Activated T-cell treated with anti-CD3 and anti-CD28 coated beads, Interleukin-2, amount 50 U/mL, for 4 hours (primary cell): Measurements from ENCODE around the gene HLA-DMA. TPM values are rescaled to one million over a fixed set of nuclear protein-coding genes. Genes with fewer than 3 reads are reported as not detected.

Experiments
- ATAC-seq, 2 donors: fragments of 200-7000 bp; cut with Tn5 transposase; one replicate each; pipeline ENCODE4 v1.10.0; 2021
- DNase-seq: peaks from one replicate; pipeline ENCODE4 v3.0.0-alpha.2; 2020
- H3K27me3 Mint-ChIP-seq: one replicate; pipeline ENCODE4 v1.8.0; 2021; ENCODE audit warnings: low read depth, mixed read lengths
- H3K36me3 Mint-ChIP-seq: one replicate; pipeline ENCODE4 v1.8.0; 2022; ENCODE audit warnings: mixed read lengths; ENCODE audit not compliant: insufficient read depth
- H3K4me1 Mint-ChIP-seq: one replicate; pipeline ENCODE4 v1.8.0; 2021; ENCODE audit warnings: low read depth, mixed read lengths
- H3K4me3 Mint-ChIP-seq: one replicate; pipeline ENCODE4 v1.8.0; 2021; ENCODE audit warnings: mild to moderate bottlenecking, moderate library complexity, mixed read lengths
- H3K9me3 Mint-ChIP-seq: one replicate; pipeline ENCODE4 v1.8.0; 2021; ENCODE audit warnings: mixed read lengths
- total RNA-seq, 3 donors: library from RNA; stranded (reverse); gene quantifications; one replicate each; pipeline ENCODE4 v1.2.1, GENCODE V29; 2021

The HLA-DMA gene
- 1 to 10 TPM; 4.3 to 6.4 (median 5.5) TPM for total RNA-seq

DNA sequence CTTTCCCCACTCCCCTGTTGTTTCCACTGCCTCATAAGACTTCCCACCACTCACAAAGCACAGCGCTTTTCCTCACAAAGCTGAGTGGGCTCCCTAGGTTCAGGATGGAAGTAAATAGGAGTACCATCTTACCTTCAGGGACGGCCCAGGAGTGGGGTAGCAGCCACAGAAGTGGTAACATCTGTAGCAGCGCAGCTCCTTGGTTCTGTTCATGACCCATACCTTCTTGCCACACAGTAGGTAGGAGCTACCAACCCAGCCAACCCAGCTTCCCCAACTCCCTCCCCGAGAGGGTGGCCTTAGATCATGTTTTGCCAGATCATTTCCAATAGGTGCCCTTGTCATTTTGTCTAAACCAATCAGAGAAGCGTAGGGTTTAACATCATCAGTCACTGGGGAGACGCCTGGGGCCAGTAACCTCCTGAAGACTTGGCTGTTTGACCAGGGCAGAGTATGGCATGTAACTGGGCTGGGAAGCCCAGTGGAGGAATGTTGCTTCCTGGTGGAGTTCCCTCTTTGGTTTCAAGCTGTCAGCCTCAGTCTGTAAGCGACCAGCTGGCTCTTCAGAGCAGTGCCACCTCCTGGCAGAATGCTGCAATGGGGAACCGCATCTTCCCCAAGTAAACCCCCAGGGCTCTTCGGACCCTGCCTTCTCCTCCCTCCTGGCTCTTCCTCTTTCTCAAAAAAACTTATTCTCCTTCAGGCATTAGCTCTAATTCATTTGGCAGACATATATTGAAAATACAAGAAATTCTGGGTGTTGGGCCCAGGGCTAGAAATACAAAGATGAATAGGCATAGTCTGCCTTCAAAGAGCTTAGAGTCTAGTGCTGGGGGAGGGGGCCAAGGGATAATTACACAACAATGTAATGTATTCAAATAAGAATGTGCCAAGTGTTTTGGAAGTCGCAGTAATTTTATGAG is at the start of gene HLA-DMA:
Gene HLA-DMA (minus strand): TSS at position 281 of the 923 bp plus-strand sequence. CDS start 61 bp downstream, at position 220.
- Mint-ChIP-seq H3K4me3 (peak within 1 kb of the TSS; percentile 79), H3K27me3 (no peaks in the 10 kb centered on the region), H3K36me3 (peaks cover 2% of the 10 kb centered on the region), H3K4me1 (peaks cover 64% of the 10 kb centered on the region), H3K9me3 (no peaks in the 10 kb centered on the region)
- ATAC-seq, result peak; percentile 97
- DNase-seq, result peak; percentile 68

DNA sequence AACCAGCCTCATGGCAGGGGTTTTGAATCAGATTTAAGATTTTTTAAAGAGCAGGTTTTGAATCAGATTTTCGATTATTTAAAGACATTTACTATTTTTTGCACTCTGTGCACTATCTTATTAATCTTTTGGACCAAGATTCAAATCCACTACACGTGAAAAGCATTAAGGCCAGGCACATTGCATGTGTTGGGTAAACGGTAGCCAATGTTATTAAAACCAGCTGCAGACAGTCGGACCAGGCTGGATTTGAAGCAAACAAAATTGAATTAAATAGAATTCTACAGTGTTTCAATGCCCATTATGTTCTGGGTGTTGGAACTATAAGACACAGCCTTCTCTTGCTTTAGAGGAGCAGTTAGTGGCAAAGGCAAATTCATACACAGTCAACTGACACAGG is 48.8 kb upstream of the HLA-DMA start:
- peaks cover 8% of the 10 kb centered on the region for H3K4me1 Mint-ChIP-seq
- H3K4me3 Mint-ChIP-seq, result no peak overlapping the region
- ATAC-seq, result no peak
- H3K27me3 Mint-ChIP-seq, result peaks cover 16% of the 10 kb centered on the region
- no peak for DNase-seq
- no peaks in the 10 kb centered on the region for H3K36me3 Mint-ChIP-seq
- no peaks in the 10 kb centered on the region for H3K9me3 Mint-ChIP-seq

DNA sequence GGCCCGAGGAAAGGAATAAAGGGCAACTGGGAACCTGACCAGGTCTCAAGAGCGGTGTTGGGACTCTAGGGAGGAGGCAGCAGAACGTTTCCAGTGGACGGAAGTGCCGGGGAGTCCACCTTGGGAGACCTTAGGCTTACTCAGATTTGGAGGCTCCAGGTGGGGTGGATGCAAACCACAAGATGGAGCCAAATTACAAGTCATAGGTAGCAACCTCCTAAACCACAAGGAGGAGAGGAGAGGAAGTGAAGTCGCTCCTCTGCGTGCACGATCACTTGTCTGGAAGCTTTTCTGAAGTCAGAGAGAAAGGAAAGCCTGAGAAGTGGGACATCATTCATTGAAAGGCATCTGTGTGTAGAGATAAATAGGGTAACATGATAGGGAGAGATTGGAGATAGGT is 47.2 kb upstream of the HLA-DMA start:
- peaks cover 8% of the 10 kb centered on the region for H3K4me1 Mint-ChIP-seq
- no peak overlapping the region for H3K4me3 Mint-ChIP-seq
- no peaks in the 10 kb centered on the region for H3K36me3 Mint-ChIP-seq
- DNase-seq, result no peak
- no peaks in the 10 kb centered on the region for H3K9me3 Mint-ChIP-seq
- H3K27me3 Mint-ChIP-seq, result peaks cover 16% of the 10 kb centered on the region
- ATAC-seq, result peak in 1 of 2 donors; percentile 40

DNA sequence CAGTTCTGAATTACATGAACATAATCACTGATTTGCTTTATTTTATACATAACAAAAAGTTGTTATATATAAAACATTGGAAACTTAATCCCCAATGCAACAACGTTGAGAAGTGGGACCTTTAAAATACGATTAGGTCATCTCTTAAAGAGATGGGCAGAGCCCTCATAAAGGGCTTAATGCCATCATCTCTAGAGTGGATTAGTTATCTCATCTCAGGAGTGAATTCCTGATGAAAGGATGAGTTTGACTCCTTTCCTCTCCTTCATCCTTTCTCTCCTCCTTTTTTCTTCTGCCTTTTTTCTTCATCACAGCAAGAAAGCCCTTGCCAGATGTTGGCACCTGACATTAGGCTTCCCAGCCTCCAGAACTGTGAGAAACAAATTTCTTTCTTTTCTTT is 42.6 kb upstream of the HLA-DMA start:
- Mint-ChIP-seq H3K27me3 (peaks cover 6% of the 10 kb centered on the region), H3K4me1 (peaks cover 6% of the 10 kb centered on the region), H3K9me3 (no peaks in the 10 kb centered on the region), H3K36me3 (no peaks in the 10 kb centered on the region), H3K4me3 (no peak overlapping the region)
- no peak for ATAC-seq
- DNase-seq, result no peak

DNA sequence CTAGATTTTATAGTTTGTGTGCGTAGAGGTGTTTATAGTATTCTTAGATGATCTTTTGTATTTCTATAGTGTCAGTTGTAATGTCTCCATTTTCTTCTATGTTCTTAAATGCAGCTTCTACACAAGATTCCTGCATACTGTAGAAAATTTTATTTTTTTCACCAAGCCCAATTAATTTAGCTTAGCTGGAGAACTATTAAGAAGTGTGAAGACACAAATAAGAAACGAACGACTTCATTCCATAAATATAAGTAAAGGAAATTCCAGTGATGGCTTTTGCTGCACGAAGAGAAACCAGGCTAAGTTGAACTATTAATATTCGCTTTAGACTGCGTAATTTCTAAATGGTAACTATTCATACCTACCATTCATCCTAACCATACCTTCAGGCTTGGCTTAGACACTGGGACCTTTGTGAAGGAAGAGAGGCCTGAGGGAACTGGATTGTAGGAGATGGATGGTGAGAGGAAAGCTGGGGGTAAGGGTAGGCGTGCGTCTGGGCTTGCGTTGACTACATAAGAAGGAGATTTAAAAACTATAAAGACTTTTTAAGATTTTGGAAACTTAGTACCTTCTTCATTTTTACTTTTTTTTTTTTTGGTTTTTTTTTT is 40.6 kb upstream of the HLA-DMA start:
- no peak overlapping the region for H3K4me3 Mint-ChIP-seq

DNA sequence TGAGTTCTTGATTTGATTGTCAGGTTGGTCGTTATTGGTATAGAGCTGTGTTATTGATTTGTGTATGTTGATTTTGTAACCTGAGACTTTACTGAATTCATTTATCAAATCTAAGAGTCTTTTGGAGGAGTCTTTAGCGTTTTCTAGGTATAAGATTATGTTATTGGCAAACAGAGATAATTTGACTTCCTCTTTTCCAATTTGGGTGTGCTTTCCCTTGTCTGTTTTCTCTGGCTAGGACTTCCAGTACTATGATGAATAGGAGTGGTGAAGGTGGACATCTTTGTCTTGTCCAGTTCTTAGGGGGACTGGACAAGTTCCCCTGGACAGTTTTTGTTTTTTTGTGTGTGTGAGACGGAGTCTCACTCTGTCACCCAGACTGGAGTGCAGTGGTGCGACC is 39.1 kb upstream of the HLA-DMA start:
- H3K9me3 Mint-ChIP-seq, result no peaks in the 10 kb centered on the region
- H3K4me3 Mint-ChIP-seq, result no peak overlapping the region
- H3K27me3 Mint-ChIP-seq, result no peaks in the 10 kb centered on the region
- ATAC-seq, result no peak
- no peaks in the 10 kb centered on the region for H3K4me1 Mint-ChIP-seq
- DNase-seq, result no peak
- no peaks in the 10 kb centered on the region for H3K36me3 Mint-ChIP-seq

More for the DNA sequence above, 40.6 kb upstream of the HLA-DMA start:
- H3K36me3 Mint-ChIP-seq, result no peaks in the 10 kb centered on the region
- peaks cover 2% of the 10 kb centered on the region for H3K27me3 Mint-ChIP-seq
- DNase-seq (no peak), ATAC-seq (no peak)
- no peaks in the 10 kb centered on the region for H3K9me3 Mint-ChIP-seq
- H3K4me1 Mint-ChIP-seq, result no peaks in the 10 kb centered on the region

DNA sequence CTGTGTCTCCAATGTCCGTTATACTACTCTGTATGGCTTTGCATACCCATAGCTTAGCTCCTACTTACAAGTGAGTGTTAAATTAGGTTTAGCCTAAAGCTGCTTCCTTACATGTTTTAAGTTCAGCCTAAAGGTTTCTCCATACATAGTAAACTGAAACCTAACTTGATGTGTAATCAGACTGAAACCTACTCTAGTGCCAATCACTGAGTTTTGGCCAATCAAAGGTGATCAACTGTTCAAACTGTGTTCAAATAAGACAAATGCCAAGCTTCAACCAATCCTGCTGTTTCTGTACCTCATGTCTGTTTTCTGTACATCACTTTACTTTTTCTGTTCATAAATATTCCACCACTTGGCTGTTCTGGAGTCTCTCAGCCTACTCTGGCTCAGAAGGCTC is 36.5 kb upstream of the HLA-DMA start:
- DNase-seq (no peak), ATAC-seq (peak; percentile 32 to 41)
- Mint-ChIP-seq H3K4me3 (no peak overlapping the region), H3K36me3 (no peaks in the 10 kb centered on the region), H3K27me3 (no peaks in the 10 kb centered on the region), H3K4me1 (peaks cover 4% of the 10 kb centered on the region), H3K9me3 (no peaks in the 10 kb centered on the region)

DNA sequence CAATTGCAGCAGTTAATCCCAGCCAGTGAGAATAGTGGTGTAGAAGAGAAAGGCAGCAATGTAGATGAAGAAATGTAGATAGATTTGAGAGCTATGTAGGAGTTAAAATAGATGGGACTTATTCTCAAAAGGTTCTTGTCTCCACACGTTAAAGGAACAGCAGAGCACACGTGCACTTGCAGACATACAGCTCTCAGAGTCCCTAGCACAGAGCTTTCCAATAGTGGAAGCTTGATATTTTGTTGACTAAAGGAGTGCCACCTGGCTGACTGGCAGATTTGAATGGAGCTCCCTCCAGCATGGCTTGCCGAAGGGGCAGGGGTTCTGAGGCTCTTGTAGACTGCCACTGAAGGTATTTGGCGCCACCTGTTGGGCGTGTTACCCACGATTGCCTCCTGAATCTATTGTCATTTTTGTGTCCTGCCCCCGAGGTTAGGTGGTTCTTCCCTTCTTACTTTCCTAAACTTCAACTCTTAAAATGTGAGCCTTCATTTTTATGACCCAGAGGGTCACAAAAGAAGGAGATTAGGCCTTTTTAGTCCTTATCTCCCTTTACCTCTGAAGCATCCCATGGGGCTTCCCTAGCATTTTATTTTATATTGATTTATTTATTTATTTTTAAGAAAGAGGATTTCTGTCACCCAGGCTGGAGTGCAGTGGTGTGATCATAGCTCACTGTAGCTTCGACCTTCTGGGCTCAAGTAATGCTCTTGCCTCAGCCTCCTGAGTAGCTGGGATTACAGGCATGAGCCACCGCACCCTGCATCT is 31.9 kb upstream of the HLA-DMA start:
- peaks cover 24% of the 10 kb centered on the region for H3K36me3 Mint-ChIP-seq
- DNase-seq, result peak; percentile 89
- H3K4me1 Mint-ChIP-seq, result peaks cover 27% of the 10 kb centered on the region
- no peaks in the 10 kb centered on the region for H3K27me3 Mint-ChIP-seq
- no peaks in the 10 kb centered on the region for H3K9me3 Mint-ChIP-seq
- no peak overlapping the region for H3K4me3 Mint-ChIP-seq
- peak; percentile 73 to 74 for ATAC-seq

DNA sequence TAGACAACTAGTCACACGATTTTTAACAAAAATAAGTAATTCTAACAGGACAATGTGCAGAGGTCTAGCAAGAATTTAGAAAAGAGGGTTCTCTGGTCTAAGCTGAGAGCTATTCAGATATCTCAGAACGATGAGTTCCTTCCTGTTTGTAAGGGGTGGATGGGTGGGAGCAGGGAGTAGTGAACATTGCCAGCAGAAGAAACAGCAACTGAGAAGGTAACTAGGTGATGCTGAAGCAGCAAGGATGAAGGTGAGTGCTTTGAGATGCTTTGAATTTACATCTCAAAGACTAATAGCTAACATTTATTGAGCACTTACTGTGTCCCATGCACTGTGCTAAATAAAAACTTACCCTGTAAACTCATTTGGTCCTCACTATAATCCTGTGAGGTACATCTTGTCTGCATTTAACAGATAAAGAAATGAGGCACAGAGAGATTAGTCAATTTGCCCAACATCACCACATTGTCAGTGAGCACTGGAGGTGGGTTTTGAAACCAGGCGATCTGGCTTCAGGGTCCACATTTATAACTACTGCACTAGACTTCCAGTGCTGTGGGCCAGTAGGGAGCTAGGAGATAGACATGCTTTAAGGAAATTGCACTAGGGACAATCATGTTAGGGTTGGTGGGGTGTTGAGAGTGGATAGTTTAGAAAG is 31.2 kb upstream of the HLA-DMA start:
- H3K4me3 Mint-ChIP-seq, result no peak overlapping the region
- ATAC-seq (peak; percentile 12 to 22), DNase-seq (no peak)
- peaks cover 31% of the 10 kb centered on the region for H3K4me1 Mint-ChIP-seq
- H3K27me3 Mint-ChIP-seq, result no peaks in the 10 kb centered on the region
- H3K36me3 Mint-ChIP-seq, result peaks cover 29% of the 10 kb centered on the region
- no peaks in the 10 kb centered on the region for H3K9me3 Mint-ChIP-seq

DNA sequence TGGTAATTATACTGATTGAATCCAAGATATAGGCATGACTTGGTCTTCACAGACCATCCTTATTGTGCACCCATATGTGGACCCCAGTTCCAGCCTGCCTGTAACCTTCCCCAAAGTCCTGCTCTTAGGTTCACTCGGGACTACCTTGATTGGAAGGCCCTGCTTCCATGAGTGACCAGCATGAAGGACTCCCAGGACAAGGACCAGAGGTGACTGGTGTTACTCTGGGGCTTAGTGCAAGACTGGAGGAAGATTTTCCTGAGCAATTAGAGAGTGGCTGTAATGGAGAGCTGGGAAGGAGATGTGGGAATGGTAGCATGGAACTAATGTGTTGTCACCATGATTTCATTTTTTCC is 30.6 kb upstream of the HLA-DMA start:
- H3K9me3 Mint-ChIP-seq, result no peaks in the 10 kb centered on the region
- ATAC-seq, result no peak
- H3K4me3 Mint-ChIP-seq, result no peak overlapping the region
- peaks cover 32% of the 10 kb centered on the region for H3K36me3 Mint-ChIP-seq
- no peaks in the 10 kb centered on the region for H3K27me3 Mint-ChIP-seq
- H3K4me1 Mint-ChIP-seq, result peaks cover 33% of the 10 kb centered on the region
- no peak for DNase-seq

DNA sequence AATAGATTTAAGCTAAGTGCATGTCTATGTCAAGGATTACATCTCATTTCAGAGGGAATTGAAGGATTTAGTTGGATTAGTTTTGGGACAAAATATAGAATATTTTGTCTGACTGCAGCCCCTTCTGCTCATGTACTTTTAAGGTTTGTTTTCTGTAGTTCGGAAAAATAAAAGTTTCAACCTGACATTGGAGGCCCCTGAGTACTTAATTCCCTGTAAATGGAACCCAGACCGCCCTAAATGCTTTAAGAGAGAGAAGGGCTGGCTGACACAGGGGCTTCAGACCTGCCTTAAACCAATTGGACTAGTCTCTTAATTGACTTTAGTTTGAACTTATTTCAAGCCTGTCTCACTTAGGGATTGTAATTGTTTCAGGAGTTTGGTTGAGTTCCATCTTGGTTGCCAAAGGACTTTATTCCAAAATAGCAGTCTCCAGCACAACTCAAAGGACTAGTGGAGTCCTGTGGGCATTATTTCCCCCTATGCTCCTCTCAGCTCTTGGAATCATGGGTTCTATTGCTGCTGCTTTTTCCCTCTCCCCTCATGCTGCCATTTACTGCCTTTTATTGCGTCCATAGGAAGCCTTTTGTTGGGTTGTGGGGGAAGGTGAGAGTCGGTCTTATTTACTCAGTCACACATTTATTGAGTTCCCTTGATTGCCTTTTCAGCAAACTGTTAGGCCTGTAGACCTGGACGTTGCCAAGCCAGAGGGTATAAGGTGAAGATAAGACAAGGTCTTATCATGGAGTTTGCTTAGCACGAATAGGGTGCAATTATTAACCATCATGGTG is 30.0 kb upstream of the HLA-DMA start:
- Mint-ChIP-seq H3K4me3 (no peak overlapping the region), H3K9me3 (no peaks in the 10 kb centered on the region), H3K36me3 (peaks cover 37% of the 10 kb centered on the region), H3K4me1 (peaks cover 37% of the 10 kb centered on the region), H3K27me3 (no peaks in the 10 kb centered on the region)
- ATAC-seq, result no peak
- DNase-seq, result no peak

DNA sequence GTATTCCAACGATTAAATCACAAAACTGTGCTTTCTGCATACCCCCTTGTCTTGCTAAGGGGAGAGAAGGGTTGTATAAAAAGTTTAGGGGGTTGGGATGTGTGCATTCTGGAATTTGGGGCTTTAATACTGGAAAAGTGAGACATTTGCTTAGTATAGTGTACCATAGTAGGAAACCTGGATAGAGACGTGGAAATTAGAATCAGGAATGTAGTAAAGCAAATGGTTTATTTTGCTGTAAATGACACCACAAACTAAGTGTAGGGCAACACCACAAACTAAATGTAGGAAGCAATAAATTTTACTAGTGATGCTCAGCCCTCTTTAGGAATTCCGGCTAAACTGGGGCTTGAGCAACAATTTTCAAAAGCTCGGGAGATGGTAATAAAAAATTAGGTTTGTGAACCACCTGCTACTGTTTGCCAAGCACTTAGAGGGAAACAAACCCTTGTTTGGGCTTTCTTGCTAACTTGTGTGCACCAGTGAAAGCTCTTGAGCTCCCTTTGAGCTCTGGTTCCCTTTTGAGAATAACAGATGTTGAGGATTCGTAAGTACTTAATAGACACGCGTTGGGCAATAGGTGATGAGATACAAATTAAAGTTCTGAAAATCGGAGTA is 29.3 kb upstream of the HLA-DMA start:
- no peaks in the 10 kb centered on the region for H3K9me3 Mint-ChIP-seq
- peak in 1 of 2 donors; percentile 8 for ATAC-seq

DNA sequence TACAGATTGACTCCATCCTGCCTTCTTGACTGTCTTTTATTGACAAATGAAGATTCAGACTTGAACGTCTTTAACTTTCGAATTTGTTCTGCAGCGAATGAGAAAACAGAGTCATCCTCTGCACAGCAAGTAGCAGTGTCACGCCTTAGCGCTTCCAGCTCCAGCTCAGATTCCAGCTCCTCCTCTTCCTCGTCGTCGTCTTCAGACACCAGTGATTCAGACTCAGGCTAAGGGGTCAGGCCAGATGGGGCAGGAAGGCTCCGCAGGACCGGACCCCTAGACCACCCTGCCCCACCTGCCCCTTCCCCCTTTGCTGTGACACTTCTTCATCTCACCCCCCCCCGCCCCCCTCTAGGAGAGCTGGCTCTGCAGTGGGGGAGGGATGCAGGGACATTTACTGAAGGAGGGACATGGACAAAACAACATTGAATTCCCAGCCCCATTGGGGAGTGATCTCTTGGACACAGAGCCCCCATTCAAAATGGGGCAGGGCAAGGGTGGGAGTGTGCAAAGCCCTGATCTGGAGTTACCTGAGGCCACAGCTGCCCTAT is 27.7 kb upstream of the HLA-DMA start:
- H3K36me3 Mint-ChIP-seq, result peaks cover 58% of the 10 kb centered on the region
- H3K4me1 Mint-ChIP-seq, result peaks cover 60% of the 10 kb centered on the region
- H3K4me3 Mint-ChIP-seq, result no peak overlapping the region
- no peaks in the 10 kb centered on the region for H3K27me3 Mint-ChIP-seq
- no peak for DNase-seq
- no peaks in the 10 kb centered on the region for H3K9me3 Mint-ChIP-seq
- ATAC-seq, result no peak

More for the DNA sequence above, 29.3 kb upstream of the HLA-DMA start:
- no peak for DNase-seq
- Mint-ChIP-seq H3K4me1 (peaks cover 44% of the 10 kb centered on the region), H3K4me3 (no peak overlapping the region), H3K36me3 (peaks cover 44% of the 10 kb centered on the region), H3K27me3 (no peaks in the 10 kb centered on the region)
